ENCODE measurements around the gene SLC26A4. TPM values are rescaled to one million over a fixed set of nuclear protein-coding genes. Genes with fewer than 3 reads are reported as not detected.
A peak's percentile ranks its signal among the peaks of the same experiment; 100 is the strongest.

The SLC26A4 gene
- total and polyA plus RNA-seq, 9 of the 15 experiments (the other 6 are each of a cell fraction or from before 2014, with no cell fraction given): 0.09 to 1.2 (median 0.33) TPM

- WGBS (ENCODE audit: insufficient coverage, low coverage, missing lambda C conversion rate): 21% methylated on average over 1 of the region's 1 CpG
- peak; percentile 14; the same call in 2 of the 3 replicates for ATAC-seq
- CTCF ChIA-PET (ENCODE audit: low intra/inter-chr PET ratio): no interaction called here
Observed at GRCh38 chr7:107684947-107685463, 24.4 kb downstream of the SLC26A4 start.

GRCh38 chr7:107686816-107687387 lies 26.3 kb downstream of the SLC26A4 start:
- no peaks in the 10 kb centered on the region for H4K20me1 ChIP-seq (replicated peaks; ENCODE audit: control insufficient read depth, insufficient read depth, low read length)
- no peaks in the 10 kb centered on the region; a peak in 2 of 5 replicates for H3K4me1 ChIP-seq (replicated peaks in 1 of 2; ENCODE audit: control insufficient read depth in 2 of 2, insufficient read depth in 2 of 2, low read length in 2 of 2)
- no peak overlapping the region for H3K27ac ChIP-seq (ENCODE audit: extremely low read depth, low read depth, low read length)
- ATAC-seq (no peak), FAIRE-seq (no peak), DNase-seq (ENCODE audit: extremely low read depth in 1 of 4, low spot score in 3 of 4) (no peak)
- 14% methylated on average over 5 of the region's 5 CpGs for WGBS (ENCODE audit: insufficient coverage, low coverage, missing lambda C conversion rate)
- no peak overlapping the region for H2AFZ ChIP-seq (ENCODE audit: low read depth, low read length)
- H3K9me3 ChIP-seq (replicated peaks; ENCODE audit: control insufficient read depth, insufficient read depth, low read depth, low read length): no peaks in the 10 kb centered on the region
- ChIA-PET POLR2A (no interaction called here), CTCF (ENCODE audit: low intra/inter-chr PET ratio) (no interaction called here)
- no peak overlapping the region for H3K9ac ChIP-seq (ENCODE audit: insufficient read depth in 1 of 2, low read depth in 2 of 2, low read length in 2 of 2)
- peaks cover 4 to 12% of the 10 kb centered on the region in 2 experiments for H3K27me3 ChIP-seq (ENCODE audit: control insufficient read depth in 2 of 2, insufficient read depth in 2 of 2, low read length in 2 of 2)
- no peaks in the 10 kb centered on the region for H3K79me2 ChIP-seq (ENCODE audit: control insufficient read depth, insufficient read depth, low read length)
- no peak overlapping the region for H3K4me3 ChIP-seq
- no peak overlapping the region for H3K4me2 ChIP-seq (ENCODE audit: insufficient read depth, low read length)
- H3K36me3 ChIP-seq (ENCODE audit: control insufficient read depth, insufficient read depth, low read length): no peaks in the 10 kb centered on the region
- TF ChIP-seq CLOCK (CRISPR knock-in tag; IDR thresholded peaks at IDR 0.05; ENCODE audit: borderline replicate concordance) (no peak), ZNF717 (CRISPR knock-in tag; IDR thresholded peaks at IDR 0.05) (no peak), HNRNPLL (IDR thresholded peaks at IDR 0.05; ENCODE audit: low read depth, low read length, poor library complexity, severe bottlenecking) (no peak), RFX1 (IDR thresholded peaks at IDR 0.05) (no peak), STAT5A (IDR thresholded peaks at IDR 0.05; ENCODE audit: borderline replicate concordance, low read length) (no peak), ARHGAP35 (IDR thresholded peaks at IDR 0.05; ENCODE audit: partially characterized antibody) (no peak), GTF3C2 (IDR thresholded peaks at IDR 0.05; ENCODE audit: borderline replicate concordance, extremely low read depth, insufficient read length) (no peak)
- no peaks in the 10 kb centered on the region for H3K9me1 ChIP-seq (ENCODE audit: control insufficient read depth, insufficient read depth, low read length)
- BruUV-seq (replicated peaks): no TSS peak
- intact Hi-C loops (cut with micrococcal nuclease): no loop called here
- in situ Hi-C loops (cut with MboI): no loop called here

More at GRCh38 chr7:107684947-107685463, 24.4 kb downstream of the SLC26A4 start:
- H3K9ac ChIP-seq (ENCODE audit: insufficient read depth in 1 of 2, low read depth in 2 of 2, low read length in 2 of 2): no peak overlapping the region
- H3K79me2 ChIP-seq (ENCODE audit: control insufficient read depth, insufficient read depth, low read length): no peaks in the 10 kb centered on the region
- H3K9me3 ChIP-seq (replicated peaks; ENCODE audit: control insufficient read depth, insufficient read depth, low read depth, low read length): no peaks in the 10 kb centered on the region
- H2AFZ ChIP-seq (ENCODE audit: low read depth, low read length): no peak overlapping the region
- no TSS peak for BruUV-seq (replicated peaks)
- H3K36me3 ChIP-seq (ENCODE audit: control insufficient read depth, insufficient read depth, low read length): no peaks in the 10 kb centered on the region
- POLR2A ChIA-PET: interaction anchor here (0.6 to 1.6 kb wide), 2 partner anchors 12 to 17 kb away, joined by 3 to 8 read pairs; no protein-coding TSS in a partner anchor
- in situ Hi-C loops (cut with MboI): no loop called here
- TF ChIP-seq SOX6 (IDR thresholded peaks at IDR 0.05) (peak; percentile 56; the same call in 1 of the 2 replicates), ZNF197 (CRISPR knock-in tag; IDR thresholded peaks at IDR 0.05; ENCODE audit: low read depth) (no peak), FOXJ2 (tag; IDR thresholded peaks at IDR 0.05) (peak; percentile 17; the same call in 1 of the 2 replicates), MAFG (tag; conservative IDR thresholded peaks at IDR 0.05) (no peak)
- no peaks in the 10 kb centered on the region for H3K9me1 ChIP-seq (ENCODE audit: control insufficient read depth, insufficient read depth, low read length)
- H4K20me1 ChIP-seq (replicated peaks; ENCODE audit: control insufficient read depth, insufficient read depth, low read length): no peaks in the 10 kb centered on the region
- H3K4me2 ChIP-seq (ENCODE audit: insufficient read depth, low read length): no peak overlapping the region
- FAIRE-seq (no peak), DNase-seq (ENCODE audit: extremely low read depth in 1 of 4, low spot score in 3 of 4) (no peak)
- no peaks in the 10 kb centered on the region; a peak in 1 of 5 replicates for H3K4me1 ChIP-seq (replicated peaks in 1 of 2; ENCODE audit: control insufficient read depth in 2 of 2, insufficient read depth in 2 of 2, low read length in 2 of 2)
- intact Hi-C loops (cut with micrococcal nuclease): no loop called here
- H3K27me3 ChIP-seq (ENCODE audit: control insufficient read depth in 2 of 2, insufficient read depth in 2 of 2, low read length in 2 of 2): peaks cover 2 to 9% of the 10 kb centered on the region in 2 experiments; a peak in 3 of 5 replicates
- no peak overlapping the region for H3K4me3 ChIP-seq
- no peak overlapping the region for H3K27ac ChIP-seq (ENCODE audit: extremely low read depth, low read depth, low read length)
